Natural killer cell (primary cell): ENCODE results near the gene DNA2. TPM values are rescaled to one million over a fixed set of nuclear protein-coding genes. Genes with fewer than 3 reads are reported as not detected.

Source experiments
- ATAC-seq, 3 donors: fragments of 150-1000 bp in 2 of 3; fragments of 200-7000 bp in 1 of 3; cut with Tn5 transposase; 1 replicate in 1 of 3; 2 replicates in 2 of 3; pipeline ENCODE4 v1.10.0; 2021; ENCODE audit warnings: mild to moderate bottlenecking in 2 of 3, moderate library complexity in 2 of 3
- DNase-seq, 2 donors: peaks; one replicate each; pipeline versions ENCODE4 v3.0.0 to v3.0.0-alpha.2; 2013 to 2021; ENCODE audit warnings: mixed read lengths in 1 of 2
- H3K27ac ChIP-seq: one replicate; pipeline ENCODE4 v1.5.1; 2013; ENCODE audit warnings: mild to moderate bottlenecking, low read length
- H3K27me3 ChIP-seq: one replicate; pipeline ENCODE4 v1.6.1; 2013; ENCODE audit warnings: low read length; ENCODE audit not compliant: control insufficient read depth, insufficient read depth
- H3K36me3 ChIP-seq: one replicate; pipeline ENCODE4 v1.6.1; 2013; ENCODE audit warnings: low read length; ENCODE audit not compliant: control insufficient read depth, insufficient read depth
- H3K4me1 ChIP-seq: one replicate; pipeline ENCODE4 v1.6.1; 2013; ENCODE audit warnings: low read length; ENCODE audit not compliant: control insufficient read depth, insufficient read depth
- H3K4me3 ChIP-seq: one replicate; pipeline ENCODE4 v1.5.1; 2013; ENCODE audit warnings: low read length
- H3K9me3 ChIP-seq: one replicate; pipeline ENCODE4 v1.6.1; 2013; ENCODE audit warnings: low read length; ENCODE audit not compliant: control insufficient read depth, insufficient read depth
- H3K27ac Mint-ChIP-seq, 2 donors: one replicate each; pipeline ENCODE4 v1.8.0; 2022; ENCODE audit warnings: mild to moderate bottlenecking in 2 of 2, mixed read lengths in 2 of 2, moderate library complexity in 1 of 2
- H3K27me3 Mint-ChIP-seq, 2 donors: one replicate each; pipeline ENCODE4 v1.8.0; 2022; ENCODE audit warnings: low read depth in 2 of 2, mixed read lengths in 2 of 2
- H3K36me3 Mint-ChIP-seq: one replicate; pipeline ENCODE4 v1.8.0; 2022; ENCODE audit warnings: mixed read lengths
- H3K4me1 Mint-ChIP-seq, 2 donors: one replicate each; pipeline ENCODE4 v1.8.0; 2022; ENCODE audit warnings: mixed read lengths in 2 of 2
- H3K4me3 Mint-ChIP-seq: one replicate; pipeline ENCODE4 v1.8.0; 2022; ENCODE audit warnings: mild to moderate bottlenecking, moderate library complexity, mixed read lengths
- H3K9me3 Mint-ChIP-seq, 2 donors: one replicate each; pipeline ENCODE4 v1.8.0; 2022; ENCODE audit warnings: mixed read lengths in 2 of 2
- CTCF ChIP-seq: fragments of 200-600 bp; IDR thresholded peaks from one replicate; pipeline ENCODE4 v1.8.0; 2022; ENCODE audit warnings: antibody characterized with exemption
- WGBS: methylation state at CpG from one replicate; pipeline ENCODE4 v1.1.7; 2013; ENCODE audit warnings: missing lambda C conversion rate; ENCODE audit not compliant: insufficient coverage; 5-methylcytosine and 5-hydroxymethylcytosine counted together
- intact Hi-C: fragments of 100-400 bp; cut with micrococcal nuclease; formaldehyde crosslinking; loops from one replicate; pipeline ENCODE4 v1.14.2; 2022
- total RNA-seq, 4 donors: library from RNA; stranded (reverse); fragments of 120-200 nt in 1 of 4; gene quantifications; one replicate each; pipeline versions ENCODE4 v1.2.3 to v1.2.4, GENCODE V29; 2013 to 2022

The DNA2 gene
- total RNA-seq, 3 donors from 2014 or later (not counting 1 experiment from before 2014, with no cell fraction given): 7.7 to 9.9 (median 8.6) TPM

GRCh38 chr10:68446179-68446578 is 25.6 kb downstream of the DNA2 start:
- H3K27ac ChIP-seq: no peak overlapping the region

GRCh38 chr10:68442971-68443370 is 28.8 kb downstream of the DNA2 start:
- no peaks in the 10 kb centered on the region for H3K36me3 Mint-ChIP-seq
- H3K4me3 ChIP-seq: no peak overlapping the region
- DNase-seq (no peak), ATAC-seq (no peak)
- H3K27ac Mint-ChIP-seq: no peak overlapping the region
- H3K27ac ChIP-seq: no peak overlapping the region
- TF ChIP-seq CTCF: no peak
- H3K27me3 ChIP-seq: no peaks in the 10 kb centered on the region
- 94% methylated on average over 2 of the region's 2 CpGs for WGBS
- H3K9me3 Mint-ChIP-seq: no peaks in the 10 kb centered on the region
- H3K4me3 Mint-ChIP-seq: no peak overlapping the region
- no peaks in the 10 kb centered on the region for H3K36me3 ChIP-seq
- no peaks in the 10 kb centered on the region for H3K27me3 Mint-ChIP-seq
- intact Hi-C loops: no loop called here
- H3K4me1 ChIP-seq: no peaks in the 10 kb centered on the region
- H3K9me3 ChIP-seq: no peaks in the 10 kb centered on the region
- H3K4me1 Mint-ChIP-seq: no peaks in the 10 kb centered on the region

More at GRCh38 chr10:68446179-68446578, 25.6 kb downstream of the DNA2 start:
- no peak for DNase-seq
- Histone ChIP-seq H3K36me3 (no peaks in the 10 kb centered on the region), H3K9me3 (no peaks in the 10 kb centered on the region), H3K4me1 (no peaks in the 10 kb centered on the region), H3K4me3 (no peak overlapping the region), H3K27me3 (no peaks in the 10 kb centered on the region)
- 88% methylated on average over 1 of the region's 1 CpG for whole genome bisulfite sequencing
- intact Hi-C loops: no loop called here
- no peak overlapping the region for H3K27ac Mint-ChIP-seq
- no peak overlapping the region for H3K4me3 Mint-ChIP-seq
- no peaks in the 10 kb centered on the region for H3K9me3 Mint-ChIP-seq
- TF ChIP-seq CTCF: no peak
- no peaks in the 10 kb centered on the region for H3K27me3 Mint-ChIP-seq
- H3K4me1 Mint-ChIP-seq: no peaks in the 10 kb centered on the region
- no peak for ATAC-seq
- H3K36me3 Mint-ChIP-seq: no peaks in the 10 kb centered on the region

- Mint-ChIP-seq H3K9me3 (no peaks in the 10 kb centered on the region), H3K4me1 (no peaks in the 10 kb centered on the region), H3K27me3 (no peaks in the 10 kb centered on the region), H3K36me3 (no peaks in the 10 kb centered on the region), H3K4me3 (no peak overlapping the region), H3K27ac (no peak overlapping the region)
- ATAC-seq: no peak
- intact Hi-C loops: no loop called here
- 97% methylated on average over 2 of the region's 3 CpGs for WGBS
- TF ChIP-seq CTCF: no peak
- Histone ChIP-seq H3K27ac (no peak overlapping the region), H3K27me3 (no peaks in the 10 kb centered on the region), H3K36me3 (peaks cover 2% of the 10 kb centered on the region), H3K9me3 (no peaks in the 10 kb centered on the region), H3K4me1 (no peaks in the 10 kb centered on the region), H3K4me3 (no peak overlapping the region)
- DNase-seq: no peak
Observed at GRCh38 chr10:68440898-68441297, 30.9 kb downstream of the DNA2 start.

DNA sequence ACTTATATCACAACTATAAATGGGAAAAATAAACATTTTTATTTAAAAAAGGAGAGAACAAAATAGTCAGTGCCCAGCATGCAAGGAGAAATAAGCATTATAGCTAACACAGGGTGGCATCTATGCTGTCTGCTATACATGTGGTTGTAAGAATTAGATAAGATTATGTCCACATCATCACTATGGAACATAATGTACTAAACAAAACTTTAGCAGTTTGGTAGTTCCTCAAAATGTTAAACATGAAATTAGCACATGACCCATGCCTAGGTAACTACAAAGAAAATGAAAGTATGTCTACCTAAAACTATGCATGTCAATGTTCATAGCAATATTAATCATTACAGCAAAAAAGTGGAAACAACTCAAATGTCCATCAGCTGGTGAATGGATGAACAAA is 36.0 kb downstream of the DNA2 start:
- H3K4me1 ChIP-seq: no peaks in the 10 kb centered on the region
- ATAC-seq (no peak), DNase-seq (no peak)
- Mint-ChIP-seq H3K36me3 (no peaks in the 10 kb centered on the region), H3K27me3 (no peaks in the 10 kb centered on the region), H3K9me3 (no peaks in the 10 kb centered on the region), H3K27ac (no peak overlapping the region), H3K4me3 (no peak overlapping the region), H3K4me1 (no peaks in the 10 kb centered on the region)
- H3K27ac ChIP-seq: no peak overlapping the region
- intact Hi-C loops: no loop called here
- no peak overlapping the region for H3K4me3 ChIP-seq
- H3K9me3 ChIP-seq: no peaks in the 10 kb centered on the region
- peaks cover 2% of the 10 kb centered on the region for H3K36me3 ChIP-seq
- H3K27me3 ChIP-seq: no peaks in the 10 kb centered on the region
- no peak for TF ChIP-seq CTCF
